HG03139 (cell line): Measurements from ENCODE around the gene PHLPP1.
A peak's percentile ranks its signal among the peaks of the same experiment; 100 is the strongest.
"Not testable (repeated sequence)": the region's sequence is repeated elsewhere in the genome, so short reads cannot be mapped to it uniquely, and the experiment has no call there.

Experiments used
- ATAC-seq: cut with Tn5 transposase; IDR thresholded peaks from one replicate; pipeline ENCODE4 v1.9.1; 2021; ENCODE audit not compliant: unreplicated experiment

PHLPP1 gene

DNA sequence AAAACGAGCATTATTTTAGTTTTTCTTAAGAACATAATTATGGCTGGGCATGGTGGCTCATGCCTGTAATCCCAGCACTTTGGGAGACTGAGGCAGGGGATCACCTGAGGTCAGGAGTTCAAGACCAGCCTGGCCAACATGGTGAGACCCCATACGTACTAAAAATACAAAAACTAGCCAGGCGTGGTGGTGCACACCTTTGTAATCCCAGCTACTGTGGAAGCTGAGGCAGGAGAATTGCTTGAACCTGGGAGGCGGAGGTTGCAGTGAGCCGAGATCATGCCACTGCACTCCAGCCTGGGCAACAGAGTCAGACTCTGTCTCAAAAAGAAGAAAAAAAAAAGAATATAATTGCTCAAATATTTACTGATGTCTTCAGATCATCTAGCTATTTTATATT lies 25.3 kb downstream of the PHLPP1 start:
- not testable (repeated sequence) for ATAC-seq

DNA sequence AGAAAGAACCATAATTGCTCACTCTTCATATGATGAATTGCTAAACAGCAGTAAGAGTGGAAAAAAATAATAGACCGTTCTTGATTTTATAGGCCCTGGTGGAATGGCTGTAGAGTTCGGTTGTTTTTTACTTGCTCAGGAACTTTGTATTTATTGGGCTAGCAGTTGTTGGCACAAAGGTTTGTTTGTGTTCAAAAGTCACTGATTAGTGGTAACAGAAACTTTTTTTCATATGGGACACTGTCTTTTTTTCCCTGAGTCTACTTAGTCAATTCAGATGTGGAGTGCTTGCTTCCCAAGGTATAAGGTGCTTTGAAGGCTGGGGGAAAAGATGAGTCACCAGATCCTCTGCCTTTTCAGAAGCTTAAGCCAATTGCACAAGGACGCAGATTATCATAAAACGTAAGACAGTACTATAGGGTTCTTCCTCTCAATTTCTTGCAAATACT lies 25.8 kb downstream of the PHLPP1 start:
- ATAC-seq = no peak

DNA sequence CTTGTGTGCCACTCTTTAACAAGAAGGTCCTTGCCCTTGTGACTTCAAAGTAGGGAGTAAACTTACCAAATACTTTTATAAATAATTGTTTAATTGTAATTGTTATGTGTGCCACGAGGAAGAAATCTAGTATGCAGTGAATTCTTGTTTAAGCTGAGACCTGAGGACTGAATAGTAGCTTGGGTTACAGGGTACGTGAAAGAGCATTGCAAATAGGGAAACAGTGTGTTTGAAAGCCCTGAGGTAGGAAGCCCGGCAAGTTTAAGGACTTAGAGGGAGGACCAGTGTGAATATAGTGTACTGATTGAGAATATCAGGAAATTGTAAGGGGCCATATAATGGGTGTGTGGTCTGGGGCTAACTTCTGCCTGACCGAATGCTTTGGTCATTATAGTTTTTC lies 26.2 kb downstream of the PHLPP1 start:
- ATAC-seq = no peak

DNA sequence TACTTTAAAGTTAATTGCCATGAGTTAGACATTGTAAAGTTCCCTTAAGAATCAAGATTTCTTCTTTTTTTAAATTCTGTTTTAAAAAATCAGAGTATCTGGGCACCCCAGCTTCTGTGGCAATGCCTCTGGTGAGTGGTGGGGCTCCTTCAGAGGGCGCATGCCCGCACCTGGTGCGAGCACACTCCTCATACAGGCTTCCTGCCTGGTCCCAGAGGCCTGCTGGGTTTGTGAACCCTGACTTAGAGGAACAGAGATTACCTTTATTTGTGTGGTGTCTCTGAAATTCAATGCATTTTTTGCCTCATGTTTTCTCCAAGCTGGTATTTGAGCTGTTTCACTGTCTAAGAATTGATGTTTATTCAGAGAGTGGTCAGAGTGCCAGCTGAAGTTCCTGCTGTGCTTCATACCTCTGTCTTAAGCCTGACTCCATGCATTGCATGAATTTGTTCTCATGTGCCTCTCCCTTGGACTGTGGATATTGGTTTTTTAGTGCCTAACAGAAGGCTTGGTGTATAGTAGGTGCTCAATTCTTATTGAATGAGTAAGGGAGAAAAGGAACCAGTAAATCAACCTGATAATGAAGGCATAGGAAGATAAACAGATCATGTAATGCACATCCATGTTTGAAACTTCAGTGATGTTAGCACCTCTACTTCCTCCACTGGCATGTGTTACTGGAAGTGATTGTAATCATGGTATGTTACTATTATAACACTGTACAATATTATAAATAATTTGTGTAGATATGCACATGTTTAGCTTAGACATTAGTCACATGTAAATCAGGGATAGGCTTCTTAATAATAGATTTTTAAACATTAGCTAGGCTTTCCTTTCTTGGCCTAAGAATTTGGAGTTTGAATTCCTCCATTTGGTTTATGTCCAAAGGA lies 29.0 kb downstream of the PHLPP1 start:
- peak; percentile 74 for ATAC-seq

DNA sequence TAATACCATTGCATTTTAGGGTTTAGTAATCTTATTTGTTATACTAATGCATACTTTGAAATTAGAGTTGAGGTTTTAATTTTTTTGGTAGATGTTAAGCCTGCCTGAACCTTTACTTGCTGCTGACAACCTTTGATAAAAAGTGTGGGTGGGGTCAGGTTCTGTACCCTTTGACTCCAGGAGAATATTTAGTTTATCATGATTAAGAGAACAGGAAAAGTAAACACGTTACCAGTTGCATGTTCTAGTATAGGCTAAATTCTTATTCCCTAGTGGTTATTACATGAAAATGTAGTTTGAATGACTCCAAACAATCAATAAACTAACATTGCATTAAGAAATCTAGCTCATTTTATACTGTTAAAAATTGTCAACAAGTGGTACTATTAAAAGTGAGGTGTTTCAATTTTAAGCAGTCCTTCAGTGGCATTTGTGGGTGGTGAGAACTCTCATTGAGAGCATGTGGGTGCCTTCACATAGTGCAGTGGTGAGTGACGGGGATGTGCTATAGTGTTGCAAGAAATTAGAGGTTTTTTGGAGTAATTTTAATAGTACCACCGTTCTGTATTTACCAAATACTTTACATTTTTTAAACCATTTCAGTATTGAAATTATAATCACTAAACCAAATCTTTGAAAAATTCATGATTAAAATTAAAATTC lies 29.9 kb downstream of the PHLPP1 start:
- no peak for ATAC-seq

DNA sequence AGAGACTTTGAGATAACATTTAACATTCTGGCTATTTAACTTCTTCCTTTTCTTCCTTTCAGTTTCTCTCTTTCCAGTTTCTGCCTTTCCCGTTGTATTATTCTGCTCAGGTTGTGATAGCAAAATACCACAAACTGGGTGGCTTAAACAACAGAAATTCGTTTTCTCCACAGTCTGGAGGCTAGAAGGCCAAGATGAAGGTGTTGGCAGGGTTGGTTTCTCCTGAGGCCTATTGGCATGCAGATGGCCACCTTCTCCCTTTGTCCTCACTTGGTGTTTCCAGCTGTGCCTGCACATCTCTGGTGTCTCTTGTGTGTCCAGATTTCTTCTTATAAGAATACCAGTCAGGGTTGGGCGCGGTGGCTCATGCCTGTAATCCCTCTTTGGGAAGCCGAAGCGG lies 34.0 kb downstream of the PHLPP1 start:
- ATAC-seq = no peak

DNA sequence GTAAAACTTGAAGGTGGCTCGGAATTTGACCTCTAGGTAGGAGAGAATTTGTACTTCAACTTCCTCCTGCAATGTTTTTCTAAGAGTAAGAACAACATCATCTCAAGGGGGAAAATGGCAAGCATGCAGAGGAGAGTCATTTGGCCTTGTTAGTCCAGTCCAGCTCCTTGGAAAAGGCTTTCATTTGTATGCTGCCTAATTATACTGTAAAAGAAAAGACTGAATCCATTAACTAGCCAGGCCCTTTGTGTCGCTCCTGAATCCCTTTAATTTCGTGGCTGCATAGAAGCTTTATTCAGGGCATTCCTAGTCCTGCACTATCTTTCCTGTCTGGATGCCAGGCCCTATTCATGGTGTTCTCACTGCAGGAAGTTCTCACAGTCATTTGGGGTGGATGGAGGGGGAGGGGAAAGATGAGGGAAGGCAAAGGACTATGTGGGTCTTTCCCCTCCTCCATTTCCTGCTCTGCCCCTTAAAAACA lies 36.0 kb downstream of the PHLPP1 start:
- ATAC-seq = no peak

DNA sequence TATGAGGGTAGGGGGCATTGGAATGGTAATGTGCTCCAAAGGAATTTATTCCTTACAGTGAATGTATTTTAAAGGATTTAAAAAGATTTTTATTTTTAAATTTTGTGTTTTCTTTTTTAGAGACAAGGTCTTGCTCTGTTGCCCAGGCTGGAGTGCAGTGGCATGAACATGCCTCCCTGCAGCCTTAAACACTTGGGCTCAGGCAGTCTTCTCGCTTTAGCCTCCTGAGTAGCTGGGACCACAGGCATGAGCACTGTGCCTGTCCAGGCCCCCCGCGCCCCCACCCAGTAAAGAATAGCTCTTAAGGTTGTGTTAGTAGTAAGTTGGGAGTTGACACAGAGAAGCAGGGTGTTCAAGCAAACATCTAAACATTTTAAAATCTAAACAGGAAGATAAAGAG lies 36.6 kb downstream of the PHLPP1 start:
- ATAC-seq = no peak

DNA sequence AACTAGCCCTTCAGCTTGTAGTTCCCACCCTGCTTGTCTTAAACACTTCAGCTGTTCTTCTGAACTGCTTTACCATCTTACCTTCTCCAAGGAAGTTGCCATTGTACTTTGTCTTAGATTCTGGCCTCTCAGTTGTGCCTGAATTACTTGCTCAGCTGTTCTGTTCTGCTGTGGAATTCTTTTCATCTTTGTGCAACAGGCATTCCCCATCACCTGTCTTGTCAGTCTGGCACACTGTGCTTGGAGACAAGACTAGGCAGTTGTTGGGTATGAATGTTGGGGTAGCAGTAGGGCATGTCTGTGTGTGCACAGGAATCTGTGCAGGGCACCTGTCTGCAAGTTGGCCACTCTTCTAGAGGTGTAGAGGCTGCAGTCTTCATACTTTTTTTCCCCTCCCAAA lies 38.7 kb downstream of the PHLPP1 start:
- no peak for ATAC-seq

DNA sequence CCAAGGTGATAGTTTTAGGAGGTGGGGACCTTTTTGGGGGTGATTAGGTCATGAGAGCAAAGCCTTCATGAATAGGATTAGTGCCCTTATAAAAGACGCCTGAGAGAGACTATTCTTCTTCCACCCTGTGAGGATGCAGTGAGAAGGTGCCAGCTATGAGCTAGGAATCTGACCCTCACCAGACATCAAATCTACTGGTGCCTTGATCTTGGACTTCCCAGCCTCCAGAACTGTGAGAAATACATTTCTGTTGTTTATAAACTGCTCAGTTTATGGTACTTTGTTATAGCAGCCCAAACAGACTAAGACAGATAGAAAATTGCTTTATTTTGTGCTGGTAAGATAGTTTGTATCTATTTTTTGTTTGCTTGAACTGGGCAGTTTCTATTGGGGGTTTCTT lies 40.1 kb downstream of the PHLPP1 start:
- no peak for ATAC-seq

DNA sequence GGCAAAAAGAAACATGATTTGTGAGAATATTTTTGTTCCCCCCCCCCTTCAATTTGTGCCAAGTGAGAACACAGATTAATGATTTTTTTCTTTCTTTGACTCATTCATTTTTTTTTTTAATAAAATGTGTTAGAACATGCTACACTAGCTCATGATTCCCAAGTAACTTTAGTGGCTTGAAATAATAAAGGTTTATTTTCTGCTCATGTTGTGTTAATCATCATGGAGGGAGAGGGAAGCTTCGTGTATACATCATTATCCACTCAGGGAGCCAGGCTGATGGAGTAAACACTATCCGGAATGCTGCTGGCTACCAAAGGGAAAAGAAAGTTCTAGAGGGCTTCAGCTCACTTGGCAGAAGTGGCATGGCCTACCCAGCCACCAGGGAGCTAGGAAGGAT lies 40.6 kb downstream of the PHLPP1 start:
- no peak for ATAC-seq

DNA sequence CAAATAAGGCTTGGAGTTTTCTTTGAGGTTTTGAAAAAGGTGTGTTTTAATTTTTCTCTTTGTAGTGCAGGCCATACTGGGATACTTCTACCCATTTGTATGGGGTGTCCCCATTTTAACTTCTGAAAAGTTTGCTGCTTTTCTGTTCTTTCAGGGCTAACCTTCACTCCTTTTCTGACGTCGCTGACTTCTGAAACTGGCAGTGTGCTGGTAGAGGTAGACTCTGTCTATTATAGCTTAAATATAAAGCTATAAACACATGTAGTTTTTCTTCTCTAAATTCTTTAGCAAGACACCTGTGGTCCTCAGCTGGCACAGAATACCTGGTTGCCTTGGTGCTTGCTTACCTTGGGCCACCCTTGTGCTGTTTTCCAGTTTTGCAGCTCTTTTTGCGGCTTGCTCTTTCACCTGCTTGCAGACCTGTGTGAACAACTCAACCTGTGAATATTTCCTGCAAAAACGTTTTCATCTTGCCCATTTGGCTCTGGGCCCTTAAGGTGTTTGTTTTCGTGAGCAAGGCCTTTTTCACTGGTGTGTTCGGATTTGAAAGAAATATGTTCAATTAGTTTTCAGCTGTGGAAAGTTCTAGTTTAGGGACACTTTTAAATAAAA lies 42.2 kb downstream of the PHLPP1 start:
- ATAC-seq = no peak

DNA sequence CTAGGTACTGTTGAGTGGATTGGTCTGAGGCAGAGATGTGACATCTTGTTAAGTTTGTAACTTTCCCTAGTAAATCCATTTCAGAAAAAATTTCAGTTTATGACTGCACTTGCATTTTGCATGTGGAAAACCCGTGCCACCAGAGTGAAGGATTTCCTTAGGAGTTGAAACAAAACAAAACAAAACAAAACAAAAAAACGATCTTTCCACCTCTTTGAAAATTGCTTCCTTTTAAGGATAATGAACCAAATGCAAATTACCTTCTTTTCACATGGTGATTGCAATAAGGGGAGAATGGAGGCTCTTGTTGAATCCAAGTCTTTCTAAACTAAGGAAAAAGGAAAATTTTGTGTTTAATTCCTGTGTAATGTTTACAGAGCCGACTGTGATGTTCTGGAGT lies 43.2 kb downstream of the PHLPP1 start:
- ATAC-seq = no peak

DNA sequence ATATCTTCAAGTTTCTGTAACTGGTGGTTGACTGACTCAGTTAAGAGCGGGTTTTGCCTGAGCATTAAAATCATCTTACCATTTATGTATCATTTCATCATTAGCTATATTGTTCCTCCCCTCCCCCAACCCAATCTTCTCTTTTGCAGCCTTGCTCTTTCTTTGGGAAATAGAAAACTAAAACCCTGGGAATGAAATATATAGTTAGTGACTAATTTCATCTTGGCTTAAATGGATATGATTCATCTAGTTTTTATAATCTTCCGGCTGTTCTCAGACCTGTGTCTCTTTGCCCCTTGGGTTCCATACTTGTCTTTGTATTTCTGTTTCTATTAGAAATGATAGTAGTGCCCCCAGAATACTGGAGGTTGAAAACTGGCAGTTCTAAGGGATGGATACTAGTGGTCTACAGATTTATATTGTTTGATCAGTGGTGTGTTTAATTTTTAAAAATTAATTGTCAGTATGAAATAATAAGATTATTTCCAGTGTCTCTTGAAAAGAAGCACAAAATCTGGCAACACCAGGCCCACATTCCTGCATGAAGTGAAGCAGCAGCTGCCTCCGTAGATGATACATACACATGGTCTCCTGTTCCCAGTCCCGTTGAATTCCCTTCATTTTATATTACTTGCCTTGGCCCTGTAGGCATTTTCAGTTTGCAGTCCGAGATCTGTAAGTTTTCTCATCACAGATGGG lies 44.5 kb downstream of the PHLPP1 start:
- ATAC-seq = no peak

DNA sequence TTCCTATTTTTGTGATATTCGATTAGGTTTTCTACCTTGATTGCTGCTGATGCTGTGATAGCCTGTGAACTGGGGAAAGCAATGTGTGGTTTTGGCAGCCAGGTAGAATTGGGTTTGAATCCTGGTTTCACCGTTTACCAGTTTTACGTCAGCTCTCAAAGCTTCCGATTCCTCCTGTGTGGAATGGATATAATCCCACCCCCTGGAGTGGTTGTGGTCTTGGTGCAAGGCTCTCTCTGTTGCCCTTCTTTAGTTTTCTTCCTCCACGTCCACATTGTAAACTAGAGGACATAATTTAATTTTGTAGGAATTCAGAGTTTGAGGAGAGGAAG lies 45.0 kb downstream of the PHLPP1 start:
- ATAC-seq = no peak

DNA sequence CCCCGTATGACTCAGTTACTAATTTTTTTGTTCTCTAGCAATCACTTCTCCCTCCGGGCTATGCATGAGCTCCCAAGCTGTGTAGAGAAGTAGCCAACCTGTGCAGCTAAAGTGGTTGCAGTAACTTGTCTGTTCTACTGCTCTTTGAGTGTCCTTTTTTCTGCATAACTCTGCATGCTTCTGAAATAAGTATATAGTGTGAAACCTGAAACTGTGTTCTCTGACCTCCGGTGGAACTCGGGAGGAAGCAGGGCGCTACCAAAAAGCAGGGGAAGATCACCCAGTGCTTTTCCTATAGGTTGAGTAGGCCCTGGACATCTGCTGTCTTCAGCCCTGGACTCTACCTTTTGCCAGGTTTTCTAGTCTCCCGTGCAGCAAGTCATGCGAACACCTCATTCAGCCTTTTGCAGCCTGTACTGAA lies 47.8 kb downstream of the PHLPP1 start:
- no peak for ATAC-seq

DNA sequence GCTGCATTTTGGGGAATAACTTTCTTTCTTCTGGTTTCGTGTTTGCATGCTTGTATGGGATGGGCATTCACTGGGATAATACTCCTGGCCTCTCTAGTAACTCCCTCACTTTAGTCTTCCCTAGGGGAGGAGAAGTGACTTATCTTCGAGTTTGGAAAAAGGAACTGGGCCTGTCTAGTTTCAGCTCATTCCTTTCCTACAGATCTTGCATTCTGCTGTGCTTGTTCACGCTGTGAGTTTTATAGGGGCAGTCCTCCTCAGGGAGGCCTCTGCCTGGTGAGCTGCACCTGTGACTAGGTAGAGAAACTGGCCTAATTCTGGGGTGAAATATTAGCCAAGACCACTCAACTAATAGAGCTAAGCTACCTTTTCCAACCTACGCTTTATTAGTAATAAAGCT lies 50.9 kb downstream of the PHLPP1 start:
- ATAC-seq = no peak

DNA sequence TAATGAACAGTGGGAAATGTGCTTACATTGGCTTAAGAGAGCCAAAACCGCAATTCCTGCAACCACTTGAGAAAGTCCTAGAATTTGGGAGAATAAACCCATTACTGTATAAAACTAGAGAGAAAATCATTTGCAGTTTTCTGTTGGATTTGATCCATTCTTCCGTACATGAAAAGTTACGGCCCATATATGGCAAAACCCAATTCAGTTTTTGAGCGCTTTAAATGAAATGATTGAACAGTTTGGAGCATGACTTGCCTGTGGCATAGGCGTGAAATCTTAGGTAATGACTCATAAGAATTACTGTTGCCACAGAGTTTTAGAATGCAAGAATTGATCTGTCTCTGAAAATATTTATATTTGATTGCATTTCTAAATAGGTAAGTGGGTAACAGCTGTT lies 52.0 kb downstream of the PHLPP1 start:
- ATAC-seq = no peak

DNA sequence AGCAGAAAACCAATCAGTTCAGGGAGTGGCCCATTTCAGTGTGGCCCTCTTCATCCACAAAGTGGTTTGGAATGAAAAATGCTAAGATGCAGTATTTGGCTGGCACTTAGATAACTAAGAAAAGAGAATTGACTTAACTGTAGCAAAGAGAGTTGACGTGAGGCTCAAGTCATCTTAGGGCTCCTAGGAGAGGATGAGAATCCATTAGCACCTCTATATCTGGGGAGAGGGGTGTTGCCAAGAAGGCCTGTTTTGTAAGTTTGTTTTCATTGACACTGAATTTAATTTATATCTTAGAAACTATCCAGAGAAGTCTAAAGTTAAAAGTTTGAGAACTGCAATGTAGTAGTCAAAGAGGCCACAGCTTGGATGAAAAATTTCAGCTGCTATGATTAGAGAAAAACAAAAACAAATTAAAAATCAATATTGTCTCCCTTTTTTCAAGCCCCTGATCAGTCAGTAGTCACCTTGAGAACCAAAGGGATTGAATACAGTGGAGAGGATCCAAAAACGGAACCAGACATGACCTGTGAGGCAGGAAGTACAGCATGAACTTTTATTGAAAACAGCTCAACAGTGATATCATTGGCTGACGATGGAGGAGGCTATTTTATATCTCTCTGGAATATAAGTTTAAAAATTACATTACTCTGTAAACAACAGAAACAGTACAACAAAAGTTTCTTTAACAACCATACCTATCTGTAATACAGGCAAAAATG lies 52.7 kb downstream of the PHLPP1 start:
- no peak for ATAC-seq

DNA sequence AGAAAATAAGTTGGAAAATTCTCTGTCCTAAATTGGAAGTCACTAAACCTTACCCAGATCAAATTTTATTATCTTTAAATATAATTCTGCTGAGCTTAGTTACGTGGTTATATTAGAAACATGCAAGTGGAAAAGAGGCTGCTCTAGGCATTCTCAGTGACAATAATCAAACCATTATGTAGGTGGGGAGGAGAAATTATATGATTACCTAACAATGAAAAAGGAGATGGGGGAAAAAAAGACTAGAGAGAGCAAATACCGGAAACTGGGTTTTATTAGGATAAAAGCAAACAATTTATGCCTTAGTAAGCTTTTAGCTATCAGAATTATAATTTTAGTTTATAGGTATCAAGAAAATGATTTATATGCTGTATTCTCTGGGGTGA lies 53.2 kb downstream of the PHLPP1 start:
- no peak for ATAC-seq

DNA sequence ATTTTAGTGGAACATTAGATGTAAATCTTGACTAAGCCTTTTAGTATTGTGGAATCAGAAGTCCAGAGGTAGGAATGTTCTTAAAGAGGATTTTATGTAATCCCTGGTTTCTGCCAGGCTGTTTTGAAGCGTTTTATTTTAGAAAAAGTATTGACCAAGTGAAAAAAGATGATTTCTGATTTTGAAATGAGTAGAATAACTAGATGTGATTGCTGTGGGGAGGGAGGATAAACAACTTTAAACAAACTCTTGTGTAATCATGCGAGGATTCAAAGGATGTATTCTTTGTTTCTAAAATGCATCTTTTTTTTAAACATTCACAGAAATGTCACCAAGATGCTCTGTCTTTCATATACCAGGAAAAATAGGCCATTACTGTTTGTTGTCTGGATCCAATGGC lies 53.9 kb downstream of the PHLPP1 start:
- no peak for ATAC-seq
